ACC112 (cell line): Measurements from ENCODE around the gene ZNF580.

Source experiments
- H2AFZ ChIP-seq: fragments of 200-600 bp; sonication (generic); one replicate; pipeline ENCODE4 v1.6.0; 2017; ENCODE audit warnings: antibody characterized with exemption, low read length; ENCODE audit not compliant: unreplicated experiment
- H3K27ac ChIP-seq: fragments of 200-600 bp; sonication (generic); 2 replicates; pipeline ENCODE4 v1.5.1; 2014; ENCODE audit warnings: low read depth, mild to moderate bottlenecking, antibody characterized with exemption, low read length, moderate library complexity
- H3K27me3 ChIP-seq: fragments of 200-600 bp; sonication (generic); 2 replicates; pipeline ENCODE4 v1.6.1; 2014; ENCODE audit warnings: mild to moderate bottlenecking, antibody characterized with exemption, low read length, moderate library complexity, mixed read lengths; ENCODE audit not compliant: insufficient read depth
- H3K36me3 ChIP-seq: fragments of 200-600 bp; sonication (generic); 2 replicates; pipeline ENCODE4 v1.6.1; 2016; ENCODE audit warnings: mild to moderate bottlenecking, antibody characterized with exemption, low read length, moderate library complexity, mixed read lengths; ENCODE audit not compliant: insufficient read depth
- H3K4me1 ChIP-seq: fragments of 200-600 bp; sonication (generic); one replicate; pipeline ENCODE4 v1.6.1; 2016; ENCODE audit warnings: low read length, mixed read lengths; ENCODE audit not compliant: insufficient read depth, unreplicated experiment, control insufficient read depth
- H3K4me3 ChIP-seq: fragments of 200-600 bp; sonication (generic); 2 replicates; pipeline ENCODE4 v1.5.1; 2014; ENCODE audit warnings: mild to moderate bottlenecking, low read depth, low read length
- H3K79me2 ChIP-seq: fragments of 200-600 bp; sonication (generic); one replicate; pipeline ENCODE4 v1.6.0; 2016; ENCODE audit warnings: low read length; ENCODE audit not compliant: control insufficient read depth, unreplicated experiment, insufficient read depth

Gene ZNF580

DNA sequence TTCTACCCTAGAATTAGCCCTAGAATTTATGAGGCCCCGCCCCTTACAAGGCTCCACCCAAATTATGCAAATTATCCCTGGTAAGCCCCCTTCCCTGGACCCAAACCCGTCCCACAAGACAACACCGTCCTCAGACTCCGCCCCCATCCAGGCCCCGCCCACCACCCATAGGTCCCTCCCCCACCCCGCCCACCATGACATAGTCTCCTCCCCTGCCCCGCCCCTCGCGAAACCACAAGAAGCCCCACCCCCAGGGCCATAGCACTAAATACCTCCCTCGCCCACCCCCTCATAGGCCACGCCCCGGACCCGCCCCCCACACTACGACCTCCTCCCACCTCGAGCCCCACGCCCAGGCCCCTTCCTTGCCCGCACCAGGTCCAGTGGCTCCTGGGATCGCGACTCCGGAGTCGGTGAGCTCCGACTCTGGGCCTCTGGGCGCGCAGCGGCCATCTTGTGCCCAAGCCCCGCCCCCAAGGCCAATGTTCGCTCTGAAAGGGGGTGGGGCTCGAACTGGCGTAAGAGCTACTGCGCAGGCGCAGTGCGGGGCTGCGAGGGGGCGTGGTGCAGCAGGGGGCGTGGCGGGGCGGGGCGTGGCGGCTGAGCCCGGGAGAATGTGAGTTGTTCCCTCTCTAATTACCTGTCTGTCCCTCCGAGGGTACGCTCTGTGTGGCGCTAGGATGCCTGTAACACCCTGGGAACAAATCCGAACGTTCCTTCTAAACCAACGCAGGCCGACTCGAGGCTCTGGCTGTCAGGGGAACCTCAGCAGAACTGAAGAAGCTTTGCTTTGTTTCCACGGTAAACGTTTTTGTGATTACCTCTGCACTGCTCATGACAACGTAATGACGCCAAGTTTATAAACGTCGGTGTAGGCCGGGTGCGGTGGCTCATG, 16.4 kb upstream of the ZNF580 start, which contains the start of gene ZNF784:
Gene ZNF784 (minus strand): TSS at position 458 of the 895 bp plus-strand sequence. CDS start 5 bp downstream, at position 453.
- Histone ChIP-seq H3K27ac (peak within 1 kb of the TSS; percentile 80), H3K27me3 (no peaks in the 10 kb centered on the region), H3K4me1 (no peaks in the 10 kb centered on the region), H3K36me3 (no peaks in the 10 kb centered on the region), H3K4me3 (peak within 1 kb of the TSS; percentile 78), H2AFZ (peak within 1 kb of the TSS; percentile 43), H3K79me2 (no peaks in the 10 kb centered on the region)

DNA sequence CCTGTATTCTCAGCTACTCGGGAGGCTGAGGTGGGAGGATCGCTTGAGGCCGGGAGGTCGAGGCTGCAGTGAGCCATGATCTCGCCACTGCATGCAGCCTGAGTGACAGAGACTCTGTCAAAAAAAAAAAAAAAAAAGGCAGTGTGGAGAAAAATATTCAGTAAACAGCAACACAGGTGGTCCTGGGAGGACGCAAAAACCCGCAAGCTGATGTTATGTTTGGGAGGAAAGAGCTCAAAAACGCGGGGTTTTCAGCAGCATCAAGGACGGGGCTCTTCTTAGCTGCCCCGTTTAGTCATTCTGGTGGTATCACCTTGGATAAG, 15.8 kb upstream of the ZNF580 start:
- Histone ChIP-seq H3K27ac (no peak overlapping the region), H3K36me3 (no peaks in the 10 kb centered on the region), H3K4me1 (no peaks in the 10 kb centered on the region), H3K4me3 (peak overlapping the region; percentile 78), H3K79me2 (no peaks in the 10 kb centered on the region), H2AFZ (peak overlapping the region; percentile 43), H3K27me3 (no peaks in the 10 kb centered on the region)

DNA sequence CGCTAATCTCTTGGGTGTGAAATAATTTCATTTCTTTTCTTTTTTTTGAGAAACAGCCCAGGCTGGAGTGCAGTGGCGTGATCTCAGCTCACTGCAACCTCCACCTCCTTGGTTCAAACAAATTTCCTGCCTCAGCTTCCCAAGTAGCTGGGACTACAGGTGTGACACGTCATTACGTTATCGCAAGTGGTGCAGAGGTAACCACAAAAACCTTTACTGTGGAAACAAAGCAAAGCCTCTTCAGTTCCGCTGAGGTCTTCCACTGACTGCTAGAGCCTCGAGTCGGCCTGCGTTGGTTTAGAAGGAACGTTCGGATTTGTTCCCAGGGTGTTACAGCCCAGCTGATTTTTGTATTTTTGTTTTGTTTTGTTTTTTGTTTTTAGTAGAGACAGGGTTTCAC, 14.5 kb upstream of the ZNF580 start:
- H2AFZ ChIP-seq = no peak overlapping the region
- no peak overlapping the region for H3K27ac ChIP-seq
- no peaks in the 10 kb centered on the region for H3K27me3 ChIP-seq
- H3K4me3 ChIP-seq = no peak overlapping the region
- no peaks in the 10 kb centered on the region for H3K4me1 ChIP-seq
- no peaks in the 10 kb centered on the region for H3K36me3 ChIP-seq
- H3K79me2 ChIP-seq = no peaks in the 10 kb centered on the region

DNA sequence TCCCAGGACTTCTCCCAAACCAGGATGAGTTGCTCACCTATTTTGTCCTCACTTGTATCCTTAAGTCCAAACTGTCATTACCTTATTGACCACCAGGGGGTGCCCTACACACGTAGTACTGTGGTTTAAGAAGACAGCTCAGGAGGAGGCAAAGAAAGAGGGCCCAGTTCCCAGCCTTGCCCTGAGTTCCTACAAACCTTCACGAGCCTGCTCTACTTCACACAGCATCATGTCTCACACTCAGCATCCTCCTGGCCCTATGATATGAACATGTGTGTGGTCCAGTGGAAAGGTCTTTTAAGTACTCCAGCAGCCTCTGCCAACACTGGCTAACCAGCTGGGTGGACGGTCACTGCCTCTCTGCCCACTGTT, 8.4 kb upstream of the ZNF580 start:
- no peaks in the 10 kb centered on the region for H3K4me1 ChIP-seq
- H3K79me2 ChIP-seq = peaks cover 21% of the 10 kb centered on the region
- H3K36me3 ChIP-seq = no peaks in the 10 kb centered on the region
- H3K27me3 ChIP-seq = no peaks in the 10 kb centered on the region
- H3K4me3 ChIP-seq = no peak overlapping the region
- no peak overlapping the region for H2AFZ ChIP-seq
- no peak overlapping the region for H3K27ac ChIP-seq

DNA sequence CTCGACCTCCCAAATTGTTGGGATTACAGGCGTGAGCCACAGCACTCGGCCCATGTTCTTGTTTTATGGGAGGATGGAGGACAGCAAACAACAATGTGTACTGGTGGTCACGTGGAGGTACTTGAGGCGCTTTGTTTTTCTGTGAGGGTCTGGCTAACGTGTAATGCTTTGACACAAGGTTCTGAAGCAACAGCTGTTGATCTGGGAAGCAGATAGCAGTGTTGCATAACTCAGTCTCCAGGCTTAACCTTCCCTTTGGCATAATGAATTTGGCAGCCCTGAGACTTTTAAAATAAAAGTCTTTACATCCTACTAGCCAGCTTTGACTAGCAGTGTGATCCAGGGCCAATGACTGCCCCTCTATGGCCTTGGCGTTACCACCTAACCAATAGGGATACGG, 6.9 kb upstream of the ZNF580 start:
- Histone ChIP-seq H3K4me3 (no peak overlapping the region), H3K4me1 (no peaks in the 10 kb centered on the region), H3K79me2 (peaks cover 24% of the 10 kb centered on the region), H3K36me3 (no peaks in the 10 kb centered on the region), H2AFZ (no peak overlapping the region), H3K27me3 (no peaks in the 10 kb centered on the region), H3K27ac (no peak overlapping the region)

DNA sequence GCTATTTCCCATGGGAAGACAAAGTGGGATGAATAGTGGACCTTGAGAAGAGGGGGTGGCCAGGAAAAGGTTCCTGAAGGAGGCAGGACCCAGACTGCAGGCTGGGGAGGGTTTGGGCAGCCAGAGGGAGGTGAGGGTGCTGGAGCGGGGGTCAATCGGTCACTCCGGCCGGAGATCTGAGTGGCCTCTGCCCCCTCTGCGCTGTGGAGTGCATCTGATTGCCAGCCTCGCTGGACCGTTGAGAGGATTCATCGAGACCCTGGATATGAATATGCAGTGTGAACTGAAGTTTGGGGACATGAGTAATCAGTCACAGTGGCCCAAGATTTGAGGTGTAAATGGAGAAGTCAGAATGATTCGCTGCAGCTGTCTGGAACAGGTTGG, 5.5 kb upstream of the ZNF580 start:
- Histone ChIP-seq H3K4me3 (peak overlapping the region; percentile 89), H3K4me1 (no peaks in the 10 kb centered on the region)

DNA sequence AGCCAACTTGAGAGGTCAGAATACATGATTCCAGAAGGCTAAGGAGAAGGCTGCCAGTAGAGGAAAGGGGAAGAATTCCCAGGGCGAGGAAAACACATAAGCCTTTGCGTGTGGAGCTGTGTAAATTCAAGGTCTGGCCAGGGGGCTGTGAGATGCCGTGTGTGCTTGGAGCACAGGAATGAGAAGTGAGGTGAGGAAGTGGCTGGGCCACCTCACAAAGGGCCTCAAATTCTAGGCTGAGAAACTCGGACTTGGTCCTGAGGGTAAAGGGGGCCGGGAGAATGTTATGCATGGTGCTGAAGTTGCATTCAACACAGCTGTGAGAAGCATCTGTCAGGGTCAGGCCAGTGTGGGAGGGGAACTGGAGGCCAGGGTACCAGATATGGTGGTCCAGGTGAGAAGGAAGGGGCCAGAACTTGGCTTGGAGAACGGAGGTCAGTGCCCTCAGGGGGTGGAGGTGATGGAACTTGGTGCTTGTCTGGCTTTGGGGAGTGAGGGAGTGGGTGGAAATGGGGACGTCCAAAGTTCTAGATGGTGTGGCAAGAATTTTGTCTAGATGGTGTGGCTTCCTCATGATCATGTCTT, 4.9 kb upstream of the ZNF580 start:
- no peaks in the 10 kb centered on the region for H3K36me3 ChIP-seq
- H3K4me1 ChIP-seq = no peaks in the 10 kb centered on the region
- no peak overlapping the region for H2AFZ ChIP-seq
- H3K27ac ChIP-seq = no peak overlapping the region
- H3K4me3 ChIP-seq = peak overlapping the region; percentile 89
- no peaks in the 10 kb centered on the region for H3K27me3 ChIP-seq
- H3K79me2 ChIP-seq = peaks cover 29% of the 10 kb centered on the region

More for the DNA sequence above, 5.5 kb upstream of the ZNF580 start:
- H3K27ac ChIP-seq = peak overlapping the region; percentile 76
- H3K36me3 ChIP-seq = no peaks in the 10 kb centered on the region
- no peak overlapping the region for H2AFZ ChIP-seq
- H3K79me2 ChIP-seq = peaks cover 29% of the 10 kb centered on the region
- H3K27me3 ChIP-seq = no peaks in the 10 kb centered on the region

DNA sequence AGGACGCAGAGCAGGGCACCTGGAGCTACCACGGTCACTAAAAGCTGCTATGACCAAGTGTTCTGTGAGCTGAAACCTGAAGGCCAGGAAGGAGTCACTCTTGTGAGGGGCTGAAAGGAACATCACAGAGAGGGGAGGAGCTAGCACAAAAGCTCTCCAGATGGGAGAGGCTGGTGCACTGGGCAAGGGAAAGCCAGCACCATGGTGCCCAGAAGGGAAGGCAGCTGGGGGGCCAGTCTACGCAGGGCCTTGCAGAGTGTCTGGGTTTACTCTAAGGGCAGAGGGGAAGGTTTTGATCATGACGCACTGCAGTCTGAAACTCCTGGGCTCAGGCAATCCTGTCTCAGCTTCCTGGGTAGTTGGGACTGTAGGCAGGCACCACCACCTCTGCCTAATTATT, 4.1 kb upstream of the ZNF580 start:
- H3K36me3 ChIP-seq = no peaks in the 10 kb centered on the region
- no peaks in the 10 kb centered on the region for H3K27me3 ChIP-seq
- H3K79me2 ChIP-seq = peaks cover 29% of the 10 kb centered on the region
- H3K4me3 ChIP-seq = no peak overlapping the region; the same call in 1 of the 2 replicates
- no peaks in the 10 kb centered on the region for H3K4me1 ChIP-seq
- no peak overlapping the region for H3K27ac ChIP-seq
- no peak overlapping the region for H2AFZ ChIP-seq

DNA sequence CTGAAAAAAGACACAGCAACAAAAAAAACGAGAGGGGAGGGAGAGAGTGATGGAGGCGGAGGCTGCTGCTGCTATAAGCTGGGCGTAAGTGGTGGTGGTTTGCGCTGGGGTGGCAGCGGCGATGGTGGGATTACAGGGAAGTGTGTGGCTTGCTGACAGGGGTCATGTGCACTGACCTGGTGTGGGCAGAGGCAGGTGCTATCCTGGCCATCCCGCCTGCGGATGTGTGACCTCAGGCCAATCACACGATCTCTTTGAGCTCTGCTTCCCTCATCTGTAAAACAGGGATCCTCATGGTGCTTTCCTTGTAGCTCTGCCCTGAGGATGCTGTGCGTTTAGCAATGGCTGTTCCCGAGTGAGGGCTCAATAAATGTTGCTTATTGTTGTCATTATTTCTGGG, 3.3 kb upstream of the ZNF580 start:
- no peaks in the 10 kb centered on the region for H3K27me3 ChIP-seq
- no peaks in the 10 kb centered on the region for H3K36me3 ChIP-seq
- no peak overlapping the region for H2AFZ ChIP-seq
- no peak overlapping the region for H3K4me3 ChIP-seq
- no peak overlapping the region for H3K27ac ChIP-seq
- no peaks in the 10 kb centered on the region for H3K4me1 ChIP-seq
- H3K79me2 ChIP-seq = peaks cover 29% of the 10 kb centered on the region

DNA sequence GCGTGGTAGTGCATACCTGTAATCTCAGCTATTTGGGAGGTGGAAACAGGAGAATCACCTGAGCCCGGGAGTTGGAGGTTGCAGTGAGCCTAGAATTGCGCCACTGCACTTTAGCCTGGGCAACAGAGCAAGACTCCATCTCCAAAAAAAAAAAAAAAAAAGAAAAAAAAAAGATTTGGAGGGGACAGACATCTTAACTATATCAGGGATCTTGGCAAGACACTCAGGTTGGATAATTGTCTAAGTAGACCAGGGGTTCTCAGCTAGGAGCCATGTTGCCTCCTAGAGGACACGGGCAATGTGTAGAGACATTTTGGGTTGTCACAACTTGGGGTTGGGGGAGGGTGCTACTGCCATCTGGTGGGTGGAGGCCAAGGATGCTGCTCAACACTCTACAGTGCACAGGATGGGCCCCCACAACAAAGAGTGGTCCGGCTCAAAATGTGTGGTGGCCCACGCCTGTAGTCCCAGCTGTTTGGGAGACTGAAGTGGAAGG, 1.9 kb upstream of the ZNF580 start:
- Histone ChIP-seq H2AFZ (no peak overlapping the region), H3K27ac (no peak overlapping the region), H3K4me3 (no peak overlapping the region), H3K36me3 (no peaks in the 10 kb centered on the region), H3K27me3 (no peaks in the 10 kb centered on the region), H3K79me2 (peaks cover 39% of the 10 kb centered on the region), H3K4me1 (peaks cover 5% of the 10 kb centered on the region)
